IPS DF 4.7 (cell line): ENCODE data around the gene FBN3.
"Not testable (repeated sequence)": the region's sequence is repeated elsewhere in the genome, so short reads cannot be mapped to it uniquely, and the experiment has no call there.

Source experiments
- DNase-seq: peaks from one replicate; pipeline ENCODE4 v3.0.0-alpha.2; 2013; ENCODE audit warnings: low spot score; ENCODE audit errors: extremely low read depth

The FBN3 gene

GRCh38 chr19:8024256-8024655 is 125.1 kb downstream of the FBN3 start:
- DNase-seq, result not testable (repeated sequence)

GRCh38 chr19:8023371-8023770 is 126.0 kb downstream of the FBN3 start:
- DNase-seq, result no peak

- no peak for DNase-seq
These were observed 127.1 kb downstream of the FBN3 start for GRCh38 chr19:8022275-8022674.

- no peak for DNase-seq
These were observed 128.0 kb downstream of the FBN3 start for GRCh38 chr19:8021374-8021773.

- DNase-seq, result no peak
These were observed 128.7 kb downstream of the FBN3 start for GRCh38 chr19:8020681-8021080.

GRCh38 chr19:8017808-8018207 is 131.6 kb downstream of the FBN3 start:
- no peak for DNase-seq
